ENCODE measurements around the gene SMAD5. TPM values are rescaled to one million over a fixed set of nuclear protein-coding genes. Genes with fewer than 3 reads are reported as not detected.

Gene SMAD5
- total and polyA plus RNA-seq, 2 donors (not counting 1 experiment from before 2014, with no cell fraction given), result 9.4 to 38.6 TPM

- Histone ChIP-seq H3K4me1 (ENCODE audit: control insufficient read depth in 2 of 2, insufficient read depth in 2 of 2, low read length in 2 of 2) (peaks cover 0 to 12% of the 10 kb centered on the region in 2 donors), H3K36me3 (replicated peaks in 1 of 2; ENCODE audit: control extremely low read depth in 1 of 2, control insufficient read depth in 1 of 2, extremely low read depth in 1 of 2, insufficient read depth in 2 of 2, low read length in 1 of 2) (peaks cover 0 to 1% of the 10 kb centered on the region in 2 experiments), H3K79me2 (ENCODE audit: control insufficient read depth, insufficient read depth, low read length) (peaks cover 97% of the 10 kb centered on the region), H4K20me1 (ENCODE audit: control insufficient read depth, insufficient read depth, low read length, poor library complexity, severe bottlenecking) (peaks cover 54% of the 10 kb centered on the region), H3K27ac (ENCODE audit: low read length in 2 of 2) (no peak overlapping the region), H2AFZ (ENCODE audit: insufficient read depth, low read depth, low read length, poor library complexity, severe bottlenecking) (no peak overlapping the region), H3K27me3 (replicated peaks in 1 of 4; ENCODE audit: control extremely low read depth in 1 of 4, control insufficient read depth in 3 of 4, insufficient read depth in 4 of 4, low read length in 3 of 4) (no peaks in the 10 kb centered on the region), H3K4me2 (replicated peaks; ENCODE audit: low read depth, low read length, poor library complexity, severe bottlenecking) (no peak overlapping the region), H3K4me3 (ENCODE audit: control extremely low read depth in 1 of 5, extremely low read depth in 1 of 5, insufficient read depth in 1 of 5, low read depth in 2 of 5, low read length in 4 of 5) (no peak overlapping the region), H3K9ac (ENCODE audit: low read length) (no peak overlapping the region), H3K9me3 (ENCODE audit: control extremely low read depth in 1 of 3, control insufficient read depth in 2 of 3, insufficient read depth in 1 of 3, low read length in 2 of 3) (no peaks in the 10 kb centered on the region)
- no peaks in the 10 kb centered on the region for H3K27me3 Mint-ChIP-seq
- DNase-seq (no peak), ATAC-seq (ENCODE audit: low read depth) (no peak)
- WGBS (ENCODE audit: insufficient coverage), result 100% methylated on average over 1 of the region's 2 CpGs
- no peak for TF ChIP-seq EZH2 (IDR thresholded peaks at IDR 0.05; ENCODE audit: borderline replicate concordance, insufficient read depth, low read depth, low read length, poor library complexity, severe bottlenecking)
- TF ChIP-seq CTCF (IDR thresholded peaks at IDR 0.05), result no peak
- H3K4me1 Mint-ChIP-seq, result peaks cover 37% of the 10 kb centered on the region
- H3K4me3 Mint-ChIP-seq, result no peak overlapping the region
- intact Hi-C loops (cut with micrococcal nuclease), result no loop called here
- CTCF ChIA-PET, result no interaction called here
- H3K27ac Mint-ChIP-seq, result no peak overlapping the region
- no peaks in the 10 kb centered on the region for H3K9me3 Mint-ChIP-seq (ENCODE audit: insufficient read depth)
- POLR2A ChIA-PET, result no interaction called here
These were observed 5.0 kb downstream of the SMAD5 start for GRCh38 chr5:136137497-136138220.

DNA sequence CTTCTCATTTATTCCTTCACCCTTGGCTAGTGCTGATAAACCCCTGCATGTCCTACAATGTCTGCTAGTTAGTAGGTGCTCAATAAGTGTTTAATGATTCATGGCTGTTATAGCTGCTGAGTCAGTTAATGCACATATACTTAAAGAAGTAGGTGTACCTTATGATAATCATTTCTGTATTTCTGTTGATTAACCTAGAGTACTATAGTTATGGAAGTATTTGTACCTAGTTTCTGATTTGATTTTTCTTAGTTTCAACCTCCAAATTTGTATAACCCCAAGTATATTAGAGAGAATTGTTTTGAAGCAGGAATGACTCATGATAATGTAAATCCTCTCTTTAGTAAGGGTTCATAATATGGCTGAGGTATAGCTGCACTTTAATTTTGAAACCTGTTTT lies 8.9 kb downstream of the SMAD5 start:
- Histone ChIP-seq H2AFZ (ENCODE audit: insufficient read depth, low read depth, low read length, poor library complexity, severe bottlenecking) (no peak overlapping the region), H4K20me1 (ENCODE audit: control insufficient read depth, insufficient read depth, low read length, poor library complexity, severe bottlenecking) (peaks cover 89% of the 10 kb centered on the region), H3K4me3 (ENCODE audit: control extremely low read depth in 1 of 5, extremely low read depth in 1 of 5, insufficient read depth in 1 of 5, low read depth in 2 of 5, low read length in 4 of 5) (no peak overlapping the region), H3K4me1 (ENCODE audit: control insufficient read depth in 2 of 2, insufficient read depth in 2 of 2, low read length in 2 of 2) (no peaks in the 10 kb centered on the region), H3K27ac (ENCODE audit: low read length in 2 of 2) (no peak overlapping the region), H3K79me2 (ENCODE audit: control insufficient read depth, insufficient read depth, low read length) (peaks cover 85% of the 10 kb centered on the region), H3K36me3 (replicated peaks in 1 of 2; ENCODE audit: control extremely low read depth in 1 of 2, control insufficient read depth in 1 of 2, extremely low read depth in 1 of 2, insufficient read depth in 2 of 2, low read length in 1 of 2) (peaks cover 0 to 1% of the 10 kb centered on the region in 2 experiments), H3K9me3 (ENCODE audit: control extremely low read depth in 1 of 3, control insufficient read depth in 2 of 3, insufficient read depth in 1 of 3, low read length in 2 of 3) (no peaks in the 10 kb centered on the region), H3K9ac (ENCODE audit: low read length) (no peak overlapping the region), H3K27me3 (replicated peaks in 1 of 4; ENCODE audit: control extremely low read depth in 1 of 4, control insufficient read depth in 3 of 4, insufficient read depth in 4 of 4, low read length in 3 of 4) (no peaks in the 10 kb centered on the region), H3K4me2 (replicated peaks; ENCODE audit: low read depth, low read length, poor library complexity, severe bottlenecking) (no peak overlapping the region)
- no peaks in the 10 kb centered on the region for H3K27me3 Mint-ChIP-seq
- TF ChIP-seq EZH2 (IDR thresholded peaks at IDR 0.05; ENCODE audit: borderline replicate concordance, insufficient read depth, low read depth, low read length, poor library complexity, severe bottlenecking) (no peak), CTCF (IDR thresholded peaks at IDR 0.05) (no peak)
- H3K9me3 Mint-ChIP-seq (ENCODE audit: insufficient read depth), result no peaks in the 10 kb centered on the region
- H3K4me3 Mint-ChIP-seq, result no peak overlapping the region
- ChIA-PET POLR2A (no interaction called here), CTCF (no interaction called here)
- peaks cover 24% of the 10 kb centered on the region for H3K4me1 Mint-ChIP-seq
- ATAC-seq (ENCODE audit: low read depth) (no peak), DNase-seq (no peak)
- H3K27ac Mint-ChIP-seq, result no peak overlapping the region
- intact Hi-C loops (cut with micrococcal nuclease), result no loop called here

All from B cell (primary cell).